GM10266 (cell line): ENCODE data around the gene MEFV.
"Not testable (repeated sequence)": the region's sequence is repeated elsewhere in the genome, so short reads cannot be mapped to it uniquely, and the experiment has no call there.

Experiments
- DNase-seq: peaks from one replicate; pipeline ENCODE4 v3.0.0; 2012; ENCODE audit errors: extremely low spot score
- CTCF ChIP-seq: IDR thresholded peaks from 2 replicates; pipeline ENCODE4 v1.5.1; 2012; ENCODE audit warnings: mild to moderate bottlenecking, low read depth; ENCODE audit not compliant: control insufficient read depth, insufficient read depth; ENCODE audit errors: missing control alignments

The MEFV gene

GRCh38 chr16:3215601-3216262 lies 40.7 kb downstream of the MEFV start:
- no peak for TF ChIP-seq CTCF
- DNase-seq, result no peak

GRCh38 chr16:3214904-3215600 lies 41.4 kb downstream of the MEFV start:
- TF ChIP-seq CTCF, result no peak
- DNase-seq, result no peak

GRCh38 chr16:3212567-3212966 lies 43.9 kb downstream of the MEFV start:
- TF ChIP-seq CTCF, result no peak
- no peak for DNase-seq

- no peak for DNase-seq
- TF ChIP-seq CTCF, result no peak
These were observed 44.4 kb downstream of the MEFV start for GRCh38 chr16:3212006-3212405.

- no peak for TF ChIP-seq CTCF
- DNase-seq, result no peak
These were observed 49.1 kb downstream of the MEFV start for GRCh38 chr16:3207086-3207953.

GRCh38 chr16:3205939-3206338 lies 50.5 kb downstream of the MEFV start:
- not testable (repeated sequence) for DNase-seq

GRCh38 chr16:3202903-3203539 lies 53.4 kb downstream of the MEFV start:
- no peak for TF ChIP-seq CTCF
- DNase-seq, result no peak
